Fibroblast of lung (primary cell): ENCODE results near the gene POLN.

Experiments used
- EZH2 ChIP-seq: IDR thresholded peaks from 2 replicates; pipeline ENCODE4 v1.5.1; 2012; ENCODE audit warnings: low read length, control low read depth, mild to moderate bottlenecking; ENCODE audit errors: missing control alignments
- TF ChIP-seq, protein P1 (sequence below), 2 donors: IDR thresholded peaks in 1 of 2; conservative IDR thresholded peaks in 1 of 2; 1 replicate in 1 of 2; 2 replicates in 1 of 2; pipeline ENCODE4 v1.5.1; 2011 to 2012; ENCODE audit warnings: low read length in 2 of 2, control low read depth in 1 of 2, inconsistent platforms in 1 of 2, low read depth in 1 of 2, mild to moderate bottlenecking in 1 of 2

DNA sequence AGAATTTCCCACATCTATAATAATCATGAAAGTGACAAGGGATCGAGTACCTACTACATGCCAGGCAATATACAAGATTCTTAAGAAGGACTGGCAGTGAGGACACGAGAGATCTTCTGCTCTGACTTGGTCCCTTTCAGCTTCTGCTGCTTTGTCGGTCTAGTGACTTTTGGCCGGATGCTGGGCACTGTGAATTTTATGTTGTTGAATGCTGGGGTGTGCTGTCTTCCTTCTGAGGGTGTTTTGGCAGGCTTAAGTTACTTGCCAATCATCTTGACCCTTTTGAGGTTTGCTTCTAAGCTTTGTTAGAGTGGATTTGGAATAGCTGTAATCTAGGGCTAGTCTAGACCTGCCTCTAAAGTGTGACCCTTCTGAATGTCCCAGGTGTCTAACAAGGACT lies 159.3 kb downstream of the POLN start:
- TF ChIP-seq, protein P1, sequence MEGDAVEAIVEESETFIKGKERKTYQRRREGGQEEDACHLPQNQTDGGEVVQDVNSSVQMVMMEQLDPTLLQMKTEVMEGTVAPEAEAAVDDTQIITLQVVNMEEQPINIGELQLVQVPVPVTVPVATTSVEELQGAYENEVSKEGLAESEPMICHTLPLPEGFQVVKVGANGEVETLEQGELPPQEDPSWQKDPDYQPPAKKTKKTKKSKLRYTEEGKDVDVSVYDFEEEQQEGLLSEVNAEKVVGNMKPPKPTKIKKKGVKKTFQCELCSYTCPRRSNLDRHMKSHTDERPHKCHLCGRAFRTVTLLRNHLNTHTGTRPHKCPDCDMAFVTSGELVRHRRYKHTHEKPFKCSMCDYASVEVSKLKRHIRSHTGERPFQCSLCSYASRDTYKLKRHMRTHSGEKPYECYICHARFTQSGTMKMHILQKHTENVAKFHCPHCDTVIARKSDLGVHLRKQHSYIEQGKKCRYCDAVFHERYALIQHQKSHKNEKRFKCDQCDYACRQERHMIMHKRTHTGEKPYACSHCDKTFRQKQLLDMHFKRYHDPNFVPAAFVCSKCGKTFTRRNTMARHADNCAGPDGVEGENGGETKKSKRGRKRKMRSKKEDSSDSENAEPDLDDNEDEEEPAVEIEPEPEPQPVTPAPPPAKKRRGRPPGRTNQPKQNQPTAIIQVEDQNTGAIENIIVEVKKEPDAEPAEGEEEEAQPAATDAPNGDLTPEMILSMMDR (conservative IDR thresholded peaks at IDR 0.05 in 1 of 2, IDR thresholded peaks at IDR 0.05 in 1 of 2; ENCODE audit: low read depth in 1 of 2, low read length in 2 of 2) = no peak
- TF ChIP-seq EZH2 = no peak
